Measurements from ENCODE around the gene PSMA6.
"Not testable (repeated sequence)": the region's sequence is repeated elsewhere in the genome, so short reads cannot be mapped to it uniquely, and the experiment has no call there.

PSMA6 gene

DNA sequence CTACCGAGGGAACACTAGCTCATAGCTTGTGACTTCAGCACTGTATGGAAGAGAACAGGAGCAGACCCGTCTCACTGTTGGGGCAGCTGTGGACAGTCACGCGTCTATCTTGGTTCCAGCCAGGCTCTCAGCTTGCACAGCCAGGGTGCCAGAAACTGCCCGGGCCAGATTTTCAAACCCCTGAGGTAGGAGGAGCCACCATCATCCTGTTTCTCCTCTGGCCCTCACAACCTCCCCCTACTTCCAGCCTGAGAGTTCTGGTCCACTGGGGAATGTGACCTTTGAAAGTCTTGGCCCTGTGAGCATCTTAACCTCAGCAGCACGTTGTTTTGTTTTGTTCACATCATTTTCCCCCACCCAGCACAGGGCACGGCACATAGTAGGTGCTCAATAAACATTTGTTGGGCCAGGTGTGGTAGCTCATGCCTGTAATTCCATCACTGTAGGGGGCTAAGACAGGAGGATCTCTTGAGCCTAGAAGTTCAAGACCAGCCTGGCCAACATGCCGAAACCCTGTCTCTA, 50.4 kb downstream of the PSMA6 start:
- peak; percentile 21 for DNase-seq (ENCODE audit: low read depth)
- no peak overlapping the region for H3K4me3 ChIP-seq (ENCODE audit: low read depth, low read length)
- TF ChIP-seq, protein P1, sequence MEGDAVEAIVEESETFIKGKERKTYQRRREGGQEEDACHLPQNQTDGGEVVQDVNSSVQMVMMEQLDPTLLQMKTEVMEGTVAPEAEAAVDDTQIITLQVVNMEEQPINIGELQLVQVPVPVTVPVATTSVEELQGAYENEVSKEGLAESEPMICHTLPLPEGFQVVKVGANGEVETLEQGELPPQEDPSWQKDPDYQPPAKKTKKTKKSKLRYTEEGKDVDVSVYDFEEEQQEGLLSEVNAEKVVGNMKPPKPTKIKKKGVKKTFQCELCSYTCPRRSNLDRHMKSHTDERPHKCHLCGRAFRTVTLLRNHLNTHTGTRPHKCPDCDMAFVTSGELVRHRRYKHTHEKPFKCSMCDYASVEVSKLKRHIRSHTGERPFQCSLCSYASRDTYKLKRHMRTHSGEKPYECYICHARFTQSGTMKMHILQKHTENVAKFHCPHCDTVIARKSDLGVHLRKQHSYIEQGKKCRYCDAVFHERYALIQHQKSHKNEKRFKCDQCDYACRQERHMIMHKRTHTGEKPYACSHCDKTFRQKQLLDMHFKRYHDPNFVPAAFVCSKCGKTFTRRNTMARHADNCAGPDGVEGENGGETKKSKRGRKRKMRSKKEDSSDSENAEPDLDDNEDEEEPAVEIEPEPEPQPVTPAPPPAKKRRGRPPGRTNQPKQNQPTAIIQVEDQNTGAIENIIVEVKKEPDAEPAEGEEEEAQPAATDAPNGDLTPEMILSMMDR (IDR thresholded peaks at IDR 0.05; ENCODE audit: control insufficient read depth, extremely low read depth, insufficient read depth), result no peak

DNA sequence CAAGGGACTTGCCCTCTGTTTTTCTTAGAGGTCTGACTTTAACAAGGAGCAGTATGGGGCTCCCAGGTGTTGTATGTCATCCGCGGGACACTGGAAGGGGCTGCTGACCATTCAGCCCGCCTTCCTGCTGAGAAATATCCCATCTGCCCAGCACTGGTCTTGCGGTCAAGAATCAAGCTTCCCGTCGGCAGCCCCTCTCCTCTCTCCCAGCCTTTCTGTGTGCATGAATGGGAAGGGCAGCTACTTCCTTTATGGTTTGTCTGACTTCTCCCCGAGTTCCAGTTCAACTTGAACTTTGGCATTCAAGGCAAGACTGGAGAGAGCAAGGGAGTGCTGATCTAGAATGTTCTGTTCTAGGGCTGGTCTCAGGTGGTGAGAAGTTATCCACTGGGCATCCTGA, 51.5 kb downstream of the PSMA6 start:
- no peak overlapping the region for H3K4me3 ChIP-seq (ENCODE audit: low read depth, low read length)
- DNase-seq (ENCODE audit: low read depth), result no peak
- TF ChIP-seq, protein P1 (IDR thresholded peaks at IDR 0.05; ENCODE audit: control insufficient read depth, extremely low read depth, insufficient read depth), result no peak

DNA sequence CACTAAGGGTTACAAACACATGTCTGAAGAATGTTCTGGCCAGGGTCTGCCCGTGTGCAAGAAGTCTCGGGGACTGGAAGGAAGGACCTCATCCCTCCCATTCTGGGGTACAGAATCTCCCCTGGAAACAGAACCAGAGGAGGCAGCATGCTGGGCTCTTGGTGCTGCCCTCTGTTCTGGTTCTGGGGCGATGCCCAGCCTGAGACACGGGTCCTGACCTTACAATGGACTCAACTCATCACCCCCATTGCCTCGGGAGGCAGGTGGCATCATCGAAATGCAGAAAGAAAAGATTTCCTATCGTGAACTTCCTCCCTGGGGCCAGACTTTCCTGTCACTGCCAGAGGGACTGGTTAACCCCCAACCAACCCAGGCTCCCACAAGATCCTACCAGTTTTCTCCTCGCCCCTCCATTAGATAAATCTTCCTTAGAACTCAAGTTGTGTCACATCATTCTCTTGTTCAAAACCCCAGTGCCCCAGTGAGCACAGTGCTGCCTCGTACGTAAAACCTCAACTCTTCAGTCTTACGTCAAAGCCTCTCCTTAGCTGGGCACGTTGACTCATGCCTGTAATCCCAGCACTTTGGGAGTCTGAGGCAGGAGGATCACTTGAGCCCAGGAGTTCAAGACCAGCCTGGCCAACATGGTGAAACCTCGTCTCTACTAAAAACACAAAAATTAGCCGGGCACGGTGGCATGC, 52.1 kb downstream of the PSMA6 start:
- TF ChIP-seq, protein P1 (IDR thresholded peaks at IDR 0.05; ENCODE audit: control insufficient read depth, extremely low read depth, insufficient read depth), result no peak
- H3K4me3 ChIP-seq (ENCODE audit: low read depth, low read length), result no peak overlapping the region
- no peak for DNase-seq (ENCODE audit: low read depth)

DNA sequence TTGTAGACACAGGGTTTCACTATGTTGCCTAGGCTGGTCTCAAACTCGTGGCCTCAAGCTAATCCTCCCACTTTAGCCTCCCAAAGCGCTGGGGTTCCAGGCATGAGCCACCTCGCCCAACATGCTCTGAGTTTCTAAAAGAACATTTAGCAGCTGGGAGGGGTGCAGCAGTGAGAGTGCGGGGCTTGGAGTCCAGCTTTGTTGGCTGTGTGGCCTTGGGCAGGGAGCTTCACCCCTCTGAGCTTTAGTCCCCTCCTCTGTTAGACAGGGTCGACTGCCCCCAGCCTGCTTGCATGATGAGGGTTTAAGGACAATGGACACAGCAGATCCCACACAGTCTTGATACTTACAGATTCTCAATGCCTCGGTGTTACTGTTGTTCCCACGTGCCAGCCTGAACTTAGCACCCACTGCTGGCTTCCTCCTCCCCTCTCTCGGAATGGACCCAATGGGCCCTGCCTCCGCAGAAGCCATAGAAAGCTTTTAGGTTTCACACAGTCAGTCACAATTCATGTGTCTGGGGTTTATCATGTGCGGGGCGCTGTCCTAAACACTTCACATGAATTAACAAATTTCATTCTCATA, 54.6 kb downstream of the PSMA6 start:
- no peak overlapping the region for H3K4me3 ChIP-seq (ENCODE audit: low read depth, low read length)
- DNase-seq (ENCODE audit: low read depth), result no peak
- TF ChIP-seq, protein P1 (IDR thresholded peaks at IDR 0.05; ENCODE audit: control insufficient read depth, extremely low read depth, insufficient read depth), result no peak

DNA sequence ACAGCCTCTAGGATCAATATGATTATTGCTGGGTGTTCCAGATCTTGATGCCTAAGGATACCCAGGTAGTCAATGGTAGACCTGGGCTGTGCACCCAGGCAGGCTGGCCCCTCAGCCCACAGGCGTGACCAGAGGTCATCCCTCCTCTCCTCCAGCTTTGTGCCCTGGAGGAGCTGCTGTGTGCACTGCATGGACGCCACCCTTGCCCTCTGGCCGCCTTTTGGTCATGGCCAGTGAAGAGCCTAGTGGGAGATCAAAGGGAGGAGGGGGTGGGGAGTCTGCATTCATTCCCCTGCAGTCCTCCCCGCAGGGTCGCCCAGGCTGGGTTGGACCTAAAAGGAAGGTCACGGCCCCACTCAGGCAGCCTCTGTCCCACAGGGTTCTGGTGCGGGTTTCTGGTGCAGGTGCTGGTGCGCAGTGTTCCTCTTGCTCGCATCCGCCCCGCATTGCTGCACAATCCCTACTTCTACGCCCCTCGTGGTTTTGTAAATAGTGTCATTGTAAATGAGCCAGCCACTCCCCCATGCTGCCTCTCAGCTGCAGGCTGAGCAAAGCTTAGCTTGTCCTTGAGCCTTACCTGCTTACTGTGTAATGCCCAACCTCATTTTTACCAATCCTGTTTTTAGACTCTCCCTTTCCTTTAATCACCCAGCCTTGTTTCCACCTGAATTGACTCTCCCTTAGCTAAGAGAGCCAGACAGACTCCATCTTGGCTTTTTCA, 55.3 kb downstream of the PSMA6 start:
- no peak overlapping the region for H3K4me3 ChIP-seq (ENCODE audit: low read depth, low read length)
- DNase-seq (ENCODE audit: low read depth), result no peak
- TF ChIP-seq, protein P1 (IDR thresholded peaks at IDR 0.05; ENCODE audit: control insufficient read depth, extremely low read depth, insufficient read depth), result no peak

DNA sequence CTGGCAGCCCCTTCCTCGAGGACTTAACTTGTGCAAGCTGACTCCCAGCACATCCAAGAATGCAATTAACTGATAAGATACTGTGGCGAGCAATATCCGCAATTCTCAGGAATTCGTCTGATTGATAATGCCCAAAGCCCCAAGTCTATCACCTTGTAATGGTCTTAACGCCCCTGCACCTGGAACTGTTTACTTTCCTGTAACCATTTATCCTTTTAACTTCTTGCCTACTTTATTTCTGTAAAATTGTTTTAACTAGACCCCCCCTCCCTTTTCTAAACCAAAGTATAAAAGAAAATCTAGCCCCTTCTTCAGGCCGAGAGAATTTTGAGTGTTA, 55.8 kb downstream of the PSMA6 start:
- H3K4me3 ChIP-seq (ENCODE audit: low read depth, low read length); DNase-seq (ENCODE audit: low read depth): not testable (repeated sequence)
